ENCODE measurements around the gene PCYT1B.

The PCYT1B gene

GRCh38 chrX:24520472-24520871 lies 126.7 kb downstream of the PCYT1B start:
- no peak for DNase-seq

GRCh38 chrX:24515447-24515846 lies 131.7 kb downstream of the PCYT1B start:
- no peak for DNase-seq

GRCh38 chrX:24513416-24513815 lies 133.7 kb downstream of the PCYT1B start:
- peak; percentile 47 for DNase-seq

- DNase-seq: no peak
Observed at GRCh38 chrX:24508375-24508774, 138.8 kb downstream of the PCYT1B start.
